NCI-H1105 (cell line): Measurements from ENCODE around the gene FEV.

ENCODE experiments used
- DNase-seq: peaks from one replicate; lab custom pipeline; 2025; lab: John Stamatoyannopoulos, UW

Gene FEV

DNA sequence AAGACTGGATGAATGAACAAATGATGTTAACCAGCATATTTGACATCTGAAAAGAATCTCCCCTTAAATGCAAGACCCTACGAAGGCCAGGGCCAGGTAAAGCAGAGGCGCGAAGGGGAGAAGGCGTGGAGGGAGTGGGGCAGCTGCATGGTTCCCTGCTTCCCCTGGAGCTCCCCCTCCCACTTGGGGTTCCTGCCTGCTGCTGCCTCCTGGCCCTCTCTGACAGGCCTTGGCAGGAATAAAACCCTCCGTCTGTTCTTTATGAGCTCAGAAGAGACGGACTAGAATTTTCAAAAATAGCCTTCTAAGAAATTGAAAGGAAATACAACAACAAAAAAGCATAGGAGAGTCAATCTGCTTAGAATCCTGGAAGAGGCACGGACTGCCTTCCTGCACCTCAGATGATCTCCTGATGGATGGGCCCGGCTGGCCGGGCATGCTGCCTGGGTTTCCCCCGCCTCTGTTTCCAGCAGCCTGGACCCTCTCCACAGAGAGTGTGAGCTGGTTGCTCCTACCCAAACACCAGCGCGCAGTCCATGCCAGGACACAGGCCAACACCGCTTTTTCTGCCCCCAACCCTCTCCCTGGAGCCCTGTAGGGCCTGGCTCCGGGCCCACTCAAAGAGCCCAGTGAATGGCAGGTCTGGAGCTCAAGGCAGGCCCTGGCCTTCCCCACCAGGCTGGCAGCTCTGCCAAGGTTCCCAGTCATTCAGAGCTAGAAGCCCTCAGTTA lies 32.4 kb upstream of the FEV start:
- DNase-seq: no peak

DNA sequence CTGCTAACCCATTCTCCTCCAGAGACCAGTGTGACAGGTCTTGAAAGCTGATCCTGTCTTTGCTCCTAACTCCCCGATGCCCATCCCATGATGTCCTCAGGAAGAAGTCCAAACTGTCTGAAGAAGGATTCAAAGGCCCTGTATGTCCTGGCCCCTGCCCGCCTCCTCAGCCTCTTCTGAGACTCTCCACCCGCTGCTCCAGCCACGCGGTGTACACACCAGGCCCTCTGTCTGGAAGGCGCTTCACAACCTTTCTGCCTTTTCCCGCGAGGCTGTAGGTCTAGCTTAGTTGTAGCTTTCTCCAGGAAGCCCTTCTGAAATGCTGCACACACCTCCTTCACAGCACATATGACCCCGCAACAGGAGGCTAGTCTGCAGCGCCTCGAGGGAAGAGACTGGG lies 31.7 kb upstream of the FEV start:
- no peak for DNase-seq

DNA sequence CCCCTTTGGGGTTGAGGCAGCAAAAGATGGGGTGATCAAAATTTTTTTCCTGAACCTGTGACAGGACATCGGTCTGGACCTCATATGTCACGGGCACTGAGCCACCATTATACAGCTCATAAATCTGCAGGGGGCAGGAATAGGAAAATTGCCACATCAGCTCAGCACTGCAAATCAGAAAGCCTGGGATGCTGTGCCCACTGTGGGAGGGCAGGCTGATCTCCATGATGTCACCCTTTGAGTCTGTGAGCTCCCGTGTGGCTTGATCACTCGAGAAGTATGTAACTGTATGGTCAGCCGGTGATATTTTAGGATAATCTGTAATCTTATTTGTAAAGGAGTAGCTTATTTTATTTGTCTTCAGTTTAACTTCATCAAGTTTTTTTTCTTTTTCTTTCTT lies 25.9 kb upstream of the FEV start:
- no peak for DNase-seq

DNA sequence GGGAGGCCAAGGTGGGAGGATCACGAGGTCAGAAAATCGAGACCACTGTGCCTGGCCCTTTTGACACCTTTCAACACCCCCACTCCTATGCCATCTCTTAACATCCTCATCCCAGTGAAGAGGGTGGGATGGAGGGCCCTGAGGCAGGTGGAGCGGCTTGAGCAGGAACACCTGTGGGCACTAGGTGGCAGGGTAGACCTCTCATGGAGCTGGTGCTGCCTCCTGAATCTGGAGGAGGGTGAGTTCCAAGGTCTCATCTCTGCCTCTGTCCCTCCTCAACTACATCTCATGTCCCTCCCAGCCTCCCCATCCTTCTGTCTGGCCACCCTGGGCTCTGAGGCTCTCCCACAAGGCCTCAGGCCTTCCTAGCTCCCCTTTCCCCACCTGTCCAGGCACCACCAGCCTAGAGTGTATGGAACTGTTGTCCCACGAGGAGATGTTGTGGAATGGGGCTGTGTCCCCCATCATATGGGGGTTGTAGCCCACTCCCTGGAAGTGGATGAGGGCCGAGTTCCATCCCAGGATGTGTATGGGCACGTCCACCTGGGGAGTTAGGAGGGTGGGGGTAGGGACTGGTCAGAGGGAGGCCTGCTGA lies 25.3 kb upstream of the FEV start:
- no peak for DNase-seq

DNA sequence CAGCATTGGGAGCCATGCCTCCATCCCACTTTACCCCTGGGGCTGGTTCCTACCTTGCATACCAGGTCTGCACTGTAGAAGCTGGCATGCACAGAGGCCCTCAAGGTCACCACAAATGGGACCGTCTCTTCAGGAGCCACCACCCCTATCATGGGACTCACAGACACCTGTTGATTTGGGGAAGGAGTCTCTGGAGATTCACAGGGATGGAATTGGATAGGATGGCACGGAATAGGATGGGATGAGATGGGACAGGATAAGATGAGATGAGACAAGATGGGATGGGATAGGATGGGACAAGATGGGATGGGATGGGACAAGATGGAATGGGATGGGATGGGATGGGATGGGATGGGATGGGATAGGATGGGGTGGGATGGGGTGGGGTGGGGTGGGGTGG lies 24.3 kb upstream of the FEV start:
- no peak for DNase-seq

DNA sequence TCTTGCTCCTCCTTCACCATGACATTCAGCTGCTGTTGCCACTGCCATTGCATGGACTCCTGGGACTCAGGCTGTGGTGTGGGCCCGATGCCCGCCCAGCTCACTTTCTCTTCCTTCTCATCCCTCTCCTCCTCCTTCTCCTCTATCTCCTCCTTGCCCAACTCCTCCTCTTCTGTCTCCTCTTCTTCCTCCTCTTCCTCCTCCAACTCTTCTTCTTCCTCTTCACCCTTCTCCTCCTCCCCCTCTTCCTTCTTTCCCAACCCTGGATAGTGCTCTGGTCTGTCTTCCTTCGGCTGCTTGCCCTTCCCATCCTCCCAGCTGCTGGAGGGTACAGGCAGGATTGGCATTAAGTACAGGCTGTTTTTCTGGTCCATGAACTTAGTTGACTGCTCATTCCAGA lies 19.0 kb upstream of the FEV start:
- DNase-seq: no peak

DNA sequence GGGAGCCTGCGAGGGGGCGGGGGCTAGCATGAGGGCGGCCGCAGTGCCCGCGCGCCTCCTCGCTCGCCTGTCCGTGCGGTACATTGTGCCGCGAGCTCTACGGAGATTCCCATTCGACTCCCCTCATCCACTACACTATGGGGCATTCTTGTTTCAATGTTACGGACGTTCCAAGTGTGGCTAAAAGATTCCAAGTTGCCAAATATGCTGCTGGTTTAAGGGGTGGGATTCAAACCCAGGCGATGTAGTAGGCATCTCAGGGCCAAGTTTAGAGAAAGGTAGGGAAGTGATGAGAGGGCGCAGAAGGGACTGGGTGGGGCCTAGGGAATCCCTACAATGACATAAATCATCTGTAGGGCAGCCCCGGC lies 18.3 kb upstream of the FEV start:
- DNase-seq: no peak

DNA sequence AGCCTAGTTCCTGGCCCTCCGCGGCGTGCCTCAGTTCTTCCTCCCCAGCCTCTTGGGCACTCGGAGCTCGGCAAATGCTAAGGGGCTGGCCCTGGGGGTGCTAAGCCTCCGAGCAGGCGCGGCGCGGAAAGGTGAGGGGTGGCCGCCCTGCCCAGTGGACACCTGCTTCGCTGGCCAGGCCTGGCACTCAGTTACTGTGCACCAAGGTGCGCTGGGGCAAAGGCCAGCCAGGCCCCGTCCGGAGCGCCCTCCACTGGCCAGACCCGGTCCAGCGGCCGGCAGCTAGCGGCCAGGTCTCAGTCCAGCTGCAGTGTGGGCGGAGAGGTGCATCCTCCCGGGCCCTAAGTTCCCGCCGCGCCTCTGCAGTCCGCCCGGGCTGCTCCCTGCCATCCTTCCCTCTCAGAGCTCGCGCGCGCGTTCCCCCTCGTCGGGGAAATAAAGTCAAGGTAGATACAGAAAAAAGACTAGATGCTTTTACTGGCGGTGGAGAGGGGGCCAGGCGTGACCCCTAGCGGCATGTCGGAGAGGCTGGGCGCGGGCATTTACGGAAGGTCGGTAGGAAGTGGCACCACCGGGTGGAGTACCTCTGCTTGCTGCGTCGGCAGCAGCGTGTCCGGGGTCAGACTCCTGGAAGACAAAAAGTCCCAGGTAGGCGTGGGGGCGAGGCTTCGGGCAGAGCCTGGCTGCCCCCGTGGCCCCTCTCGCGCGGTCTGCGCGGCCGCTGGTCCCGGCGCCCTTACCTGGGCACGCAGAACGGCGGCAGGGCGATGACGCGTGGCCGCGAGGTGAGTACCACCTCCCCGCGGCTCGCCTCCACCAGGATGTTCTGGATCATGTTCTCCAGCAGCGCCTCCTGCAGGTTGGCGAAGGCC lies 17.6 kb upstream of the FEV start:
- DNase-seq: no peak

DNA sequence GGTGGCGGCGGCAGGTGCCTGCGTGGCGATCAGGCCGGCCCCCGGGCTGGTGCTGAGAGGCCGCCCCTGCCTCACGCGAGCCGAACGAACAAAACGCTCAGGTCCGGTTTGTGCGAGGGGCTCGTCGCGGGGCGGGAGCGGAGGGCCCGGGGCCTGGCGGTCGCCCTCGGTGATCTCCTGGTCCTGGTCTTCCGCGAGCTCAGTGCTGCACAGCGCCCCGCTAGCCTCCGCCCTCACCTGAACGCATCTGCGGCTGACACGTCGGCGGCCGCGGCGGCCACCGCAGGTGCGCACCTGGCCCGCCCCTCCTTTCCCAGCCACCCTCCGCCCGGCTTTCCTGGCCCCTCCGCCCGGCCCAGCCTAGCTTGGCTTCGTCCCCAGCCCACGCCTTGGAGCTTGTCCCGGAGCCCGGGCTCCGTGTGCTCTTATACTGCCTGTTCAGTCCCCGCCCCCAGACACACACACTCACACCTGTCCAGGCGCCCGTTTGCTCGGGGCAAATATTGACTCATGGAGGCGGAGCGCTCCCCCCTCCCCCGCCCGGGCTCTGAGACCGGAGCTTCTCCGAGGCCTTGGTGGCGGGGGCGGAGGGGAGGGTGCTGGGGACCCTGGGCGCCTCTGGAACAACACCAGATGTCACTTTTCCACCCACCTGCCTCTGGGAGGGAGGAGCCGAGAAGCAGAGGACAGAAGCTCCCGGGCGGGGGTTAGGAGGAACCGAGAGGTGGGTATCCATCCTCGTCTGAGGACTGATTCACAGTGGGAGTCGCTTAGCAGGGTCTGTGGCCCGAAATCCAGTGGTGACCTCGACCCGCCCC lies 16.8 kb upstream of the FEV start:
- peak; percentile 97 for DNase-seq

DNA sequence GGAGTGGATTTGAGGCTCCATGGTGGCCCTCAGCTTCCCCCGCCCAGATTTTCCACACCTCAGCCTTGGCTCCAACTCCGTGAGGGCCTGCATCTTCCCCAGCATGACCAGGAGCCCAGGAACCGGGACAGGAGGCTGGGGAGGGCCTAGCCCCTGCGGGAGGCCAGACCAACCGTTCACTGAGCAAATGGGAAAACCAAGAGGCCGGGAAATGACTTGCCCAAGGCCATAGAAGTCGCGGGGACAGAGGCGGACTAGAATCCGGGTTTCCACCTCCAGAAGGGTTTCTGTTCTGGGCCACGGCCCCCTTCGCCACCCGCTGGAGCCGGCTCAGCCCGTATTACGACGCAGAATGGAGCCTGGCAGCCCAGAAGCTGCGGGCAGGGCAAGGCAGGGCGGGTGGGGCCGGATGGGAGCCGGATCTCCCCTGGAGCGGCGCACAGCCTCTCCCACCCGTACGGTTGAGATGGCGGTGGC lies 16.2 kb upstream of the FEV start:
- DNase-seq: no peak

DNA sequence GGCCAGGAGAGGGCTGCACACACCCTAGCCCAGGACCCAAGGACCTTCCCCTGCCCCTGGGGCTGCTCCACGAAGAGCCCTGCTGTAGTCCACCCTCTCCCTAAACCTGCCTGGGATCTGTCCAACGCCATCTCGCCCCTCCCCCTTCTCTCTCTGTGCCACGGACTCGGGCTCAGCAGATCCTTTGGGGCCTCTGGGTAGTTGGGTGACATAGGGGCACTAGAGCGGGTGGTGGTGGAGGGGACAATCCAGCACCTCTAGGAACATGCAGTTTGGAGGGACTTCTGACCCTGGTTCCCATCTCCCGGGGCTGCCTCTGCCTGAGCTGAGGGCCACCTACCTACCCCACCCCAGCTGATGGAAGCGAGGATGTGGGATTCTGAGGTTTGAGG lies 15.6 kb upstream of the FEV start:
- DNase-seq: no peak

DNA sequence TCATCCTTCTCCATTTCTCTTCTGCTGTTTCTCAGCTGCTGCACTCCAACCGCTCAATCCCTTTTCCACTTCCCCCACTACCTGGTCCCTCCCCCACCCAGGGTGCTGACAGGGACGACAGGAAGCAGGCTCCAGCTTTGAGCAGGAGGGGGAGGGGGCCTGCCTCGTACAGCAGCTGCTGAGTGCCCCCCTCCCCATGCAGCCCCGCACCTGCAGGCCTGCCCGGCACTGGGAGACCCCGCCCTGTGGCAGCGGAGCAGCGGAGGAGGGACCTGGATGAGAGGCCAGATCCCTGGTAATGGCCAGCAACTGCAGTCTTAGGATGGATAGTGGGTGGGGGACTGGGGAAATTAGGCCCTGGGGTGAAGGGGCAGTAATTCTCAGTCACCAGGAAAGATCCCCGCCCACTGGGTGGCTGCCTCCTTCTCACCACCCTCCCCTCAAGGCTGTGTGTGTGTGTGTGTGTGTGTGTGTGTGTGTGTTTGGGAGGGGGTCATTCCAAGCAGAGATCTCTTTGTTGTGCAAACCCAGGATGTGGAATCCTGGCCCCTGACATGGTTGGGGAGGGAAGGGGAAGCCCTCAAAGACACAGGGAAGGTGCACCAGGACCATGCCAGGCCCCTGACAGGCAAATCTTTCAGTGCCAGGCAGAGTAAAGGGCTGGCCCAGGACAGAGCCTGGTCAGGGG lies 15.0 kb upstream of the FEV start:
- DNase-seq: peak; percentile 94

DNA sequence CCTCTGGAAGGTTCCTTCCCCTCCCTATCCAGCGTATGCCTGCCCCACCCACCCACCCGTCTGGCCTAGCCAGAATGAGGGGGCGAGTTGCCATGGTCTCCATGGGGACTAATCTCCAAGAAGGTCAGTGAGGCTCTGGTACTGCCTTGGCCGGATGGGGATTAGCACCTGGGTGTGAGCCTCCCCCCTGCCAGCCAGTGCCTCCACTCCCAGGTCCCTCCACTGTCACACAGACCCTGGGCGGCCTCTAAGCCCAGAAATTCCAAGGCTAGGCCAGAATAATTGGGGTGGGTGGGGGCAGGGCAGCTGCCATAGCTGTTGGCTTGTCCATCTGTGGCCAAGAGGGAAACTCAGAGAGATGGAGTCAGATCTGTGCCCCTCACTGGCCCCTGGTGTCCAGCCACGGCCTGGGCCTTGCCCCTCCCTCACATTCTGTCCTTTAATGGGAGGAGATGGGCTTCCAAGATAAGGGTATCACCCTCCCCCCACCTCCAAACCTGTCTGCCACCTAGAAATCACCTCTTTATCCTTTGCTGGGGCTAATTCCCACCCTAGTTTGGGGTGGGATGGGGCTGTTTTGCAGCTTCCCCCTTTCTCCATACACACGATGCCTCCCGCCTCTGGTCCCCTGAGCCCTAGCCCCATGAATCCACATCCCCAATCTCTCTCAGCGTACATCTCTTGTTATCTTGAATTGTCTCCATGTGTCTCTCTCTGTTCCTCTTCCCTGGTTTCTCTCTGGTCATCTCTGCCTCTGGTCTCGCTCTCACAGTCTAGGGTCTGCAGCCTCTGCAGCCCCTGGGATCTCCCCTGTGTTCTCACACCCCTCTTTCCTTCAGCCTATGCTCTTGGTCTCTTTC lies 14.3 kb upstream of the FEV start:
- DNase-seq: no peak

DNA sequence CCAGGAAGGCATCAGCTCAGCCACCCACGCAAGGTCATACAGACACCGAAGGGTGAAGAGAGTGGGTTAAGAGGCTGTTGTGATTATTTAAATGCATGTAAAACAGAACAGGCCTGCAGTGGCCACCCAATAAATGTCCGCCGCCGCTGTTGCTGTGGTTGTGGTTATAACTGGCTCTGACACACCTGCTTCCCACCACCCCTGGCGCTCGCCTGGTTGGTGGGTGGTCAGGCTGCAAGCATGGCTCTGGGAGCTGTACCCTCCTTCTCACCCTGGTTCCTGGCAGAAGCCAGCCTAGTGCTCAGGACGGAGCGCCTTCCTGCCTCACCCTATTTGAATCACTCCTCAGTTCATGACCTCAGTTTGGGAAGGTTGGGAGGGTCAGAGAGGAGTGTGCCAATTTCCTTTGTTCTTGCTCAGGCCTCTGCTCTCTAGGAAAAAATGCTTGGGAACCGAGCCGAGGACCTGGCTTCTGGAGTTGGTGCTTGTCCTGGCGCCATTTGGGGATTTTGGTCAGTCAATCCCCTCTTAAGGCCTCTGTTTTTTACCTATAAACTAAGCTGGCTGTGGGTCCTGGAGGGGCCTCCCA lies 13.5 kb upstream of the FEV start:
- no peak for DNase-seq

DNA sequence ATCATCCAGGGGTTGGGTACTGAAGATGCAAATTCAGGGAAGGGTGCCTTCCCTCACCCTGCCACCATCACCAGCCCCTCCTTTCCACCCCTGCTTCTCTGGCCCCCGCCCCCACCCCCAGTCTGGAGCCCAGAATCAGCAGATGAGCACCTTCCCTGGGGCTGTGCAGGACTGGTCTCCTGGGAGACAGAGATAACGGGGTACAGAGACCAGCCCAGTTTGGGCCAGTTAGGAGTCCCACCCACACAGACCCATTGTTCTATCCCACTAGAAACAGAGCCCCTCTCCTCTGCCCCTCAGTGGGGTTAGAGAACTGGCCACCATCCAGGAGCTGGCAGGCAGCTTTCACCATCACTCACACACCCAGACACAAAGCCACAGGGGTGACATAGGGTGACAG lies 12.7 kb upstream of the FEV start:
- DNase-seq: peak; percentile 65

DNA sequence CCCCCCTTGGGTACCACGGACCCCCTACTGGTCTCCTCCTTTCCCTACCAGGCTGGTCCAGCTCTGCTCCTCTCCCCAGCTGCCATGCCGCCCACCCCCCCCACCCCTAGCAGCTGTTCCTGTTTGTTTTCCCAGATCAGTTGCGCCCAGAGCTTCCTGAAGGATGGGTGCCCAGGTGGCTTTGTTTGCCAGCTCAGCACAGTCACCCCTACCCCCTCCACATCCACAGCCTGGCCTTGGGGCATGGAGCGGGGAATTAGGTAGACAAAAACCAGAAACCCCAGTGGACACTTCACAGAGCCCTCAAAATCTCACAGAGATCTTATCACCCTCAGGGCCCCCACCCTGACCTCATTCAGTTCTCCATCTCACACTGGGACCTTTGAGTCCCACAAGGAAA lies 12.0 kb upstream of the FEV start:
- peak; percentile 84 for DNase-seq

DNA sequence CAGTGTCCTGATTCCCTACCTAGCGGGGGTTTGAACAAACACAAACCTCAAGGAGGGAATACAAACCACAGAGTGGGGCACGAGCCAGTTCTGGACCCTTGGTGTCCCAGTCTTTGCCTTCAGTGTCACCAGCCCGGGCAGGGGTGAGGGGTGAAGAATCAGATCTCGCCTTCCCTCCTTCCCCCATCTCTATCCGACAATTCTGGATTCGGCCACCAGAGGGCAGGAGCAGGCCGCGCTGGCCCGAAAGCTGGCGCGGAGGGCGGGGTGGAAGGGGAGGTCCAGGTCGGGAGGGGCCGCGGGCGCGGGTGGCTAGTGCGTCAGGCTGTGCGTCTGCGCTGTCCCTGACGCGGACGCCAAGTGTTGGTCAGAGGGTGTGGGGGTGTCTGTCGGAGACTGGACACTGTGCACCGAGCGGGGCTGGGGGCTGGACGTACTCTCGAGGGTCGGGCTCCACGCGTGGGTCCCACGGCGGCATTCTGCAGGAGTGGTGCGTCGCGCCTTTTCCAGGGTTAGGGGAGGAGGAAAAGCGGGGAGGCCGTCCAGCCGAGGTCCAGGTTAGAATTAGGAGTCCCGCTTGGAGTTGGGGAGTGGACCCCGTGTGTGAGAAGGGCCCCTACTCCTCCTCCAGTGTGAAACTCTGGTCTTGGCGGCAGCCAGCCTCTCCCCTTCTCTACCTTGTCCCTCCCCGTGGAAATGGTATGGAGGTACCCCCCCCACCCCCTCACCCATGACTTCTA lies 11.2 kb upstream of the FEV start:
- DNase-seq: peak; percentile 80

DNA sequence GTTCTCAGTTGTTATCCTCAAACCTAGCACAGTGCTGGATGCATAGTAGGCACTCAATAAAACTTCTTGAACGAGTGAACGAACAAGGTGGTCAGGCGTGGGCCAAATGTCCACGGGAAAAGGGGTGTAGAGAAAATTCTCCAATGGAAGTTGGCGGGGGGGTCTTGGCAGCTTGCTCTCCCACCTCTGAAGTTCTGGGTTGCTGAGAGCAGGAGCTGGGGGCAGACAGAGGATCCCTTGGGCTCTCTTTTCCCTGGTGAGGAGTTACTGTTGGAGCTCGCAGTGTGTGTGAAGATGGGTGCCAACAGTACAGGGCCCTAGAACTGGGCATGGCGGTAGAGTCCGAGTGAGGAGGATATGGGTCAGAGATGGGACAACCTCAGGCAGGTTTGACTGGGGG lies 10.6 kb upstream of the FEV start:
- no peak for DNase-seq
